GM18511 (cell line): Measurements from ENCODE around the gene ILRUN.
"Not testable (repeated sequence)": the region's sequence is repeated elsewhere in the genome, so short reads cannot be mapped to it uniquely, and the experiment has no call there.

Source experiments
- ATAC-seq: cut with Tn5 transposase; IDR thresholded peaks from one replicate; pipeline ENCODE4 v1.9.1; 2021; ENCODE audit warnings: mild to moderate bottlenecking, moderate library complexity; ENCODE audit not compliant: unreplicated experiment

ILRUN gene

GRCh38 chr6:34696739-34697543 is at the start of gene ILRUN:
Gene ILRUN, minus strand, starts transcription at chr6:34696767. Its CDS starts 164 bp downstream, at chr6:34696603.
- ATAC-seq: peak; percentile 81

- no peak for ATAC-seq
Measured at GRCh38 chr6:34745277-34746103, 48.9 kb upstream of the ILRUN start.

DNA sequence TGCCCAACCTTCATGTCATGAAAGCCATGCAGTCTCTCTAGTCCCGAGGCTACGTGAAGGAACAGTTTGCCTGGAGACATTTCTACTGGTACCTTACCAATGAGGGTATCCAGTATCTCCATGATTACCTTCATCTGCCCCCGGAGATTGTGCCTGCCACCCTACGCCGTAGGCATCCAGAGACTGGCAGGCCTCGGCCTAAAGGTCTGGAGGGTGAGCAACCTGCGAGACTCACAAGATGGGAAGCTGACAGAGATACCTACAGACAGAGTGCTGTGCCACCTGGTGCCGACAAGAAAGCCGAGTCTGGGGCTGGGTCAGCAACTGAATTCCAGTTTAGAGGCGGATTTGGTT is 47.7 kb upstream of the ILRUN start:
- ATAC-seq: not testable (repeated sequence)

GRCh38 chr6:34743625-34744293 is 47.2 kb upstream of the ILRUN start:
- ATAC-seq: no peak

- ATAC-seq: no peak
Measured at GRCh38 chr6:34742094-34742493, 45.5 kb upstream of the ILRUN start.

DNA sequence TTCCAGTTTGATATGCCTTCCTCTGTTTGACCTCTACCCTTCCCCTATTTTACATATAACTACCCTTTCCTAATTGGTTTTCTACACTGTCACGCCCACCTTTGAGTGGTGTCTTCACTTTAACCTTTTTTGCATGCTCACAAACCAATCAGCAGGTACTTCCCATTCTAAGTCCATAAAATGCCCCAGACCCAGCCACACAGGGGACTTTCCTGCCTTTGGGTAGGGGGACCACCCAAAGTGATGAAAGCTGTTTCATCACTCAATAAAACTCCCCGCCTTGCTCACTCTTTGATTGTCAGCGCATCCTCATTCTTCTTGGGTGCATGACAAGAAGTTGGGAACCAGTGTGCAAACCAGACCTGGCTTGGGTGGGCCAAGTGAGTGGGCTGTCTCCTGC is 40.3 kb upstream of the ILRUN start:
- no peak for ATAC-seq

GRCh38 chr6:34731393-34732060 is 35.0 kb upstream of the ILRUN start:
- no peak for ATAC-seq

DNA sequence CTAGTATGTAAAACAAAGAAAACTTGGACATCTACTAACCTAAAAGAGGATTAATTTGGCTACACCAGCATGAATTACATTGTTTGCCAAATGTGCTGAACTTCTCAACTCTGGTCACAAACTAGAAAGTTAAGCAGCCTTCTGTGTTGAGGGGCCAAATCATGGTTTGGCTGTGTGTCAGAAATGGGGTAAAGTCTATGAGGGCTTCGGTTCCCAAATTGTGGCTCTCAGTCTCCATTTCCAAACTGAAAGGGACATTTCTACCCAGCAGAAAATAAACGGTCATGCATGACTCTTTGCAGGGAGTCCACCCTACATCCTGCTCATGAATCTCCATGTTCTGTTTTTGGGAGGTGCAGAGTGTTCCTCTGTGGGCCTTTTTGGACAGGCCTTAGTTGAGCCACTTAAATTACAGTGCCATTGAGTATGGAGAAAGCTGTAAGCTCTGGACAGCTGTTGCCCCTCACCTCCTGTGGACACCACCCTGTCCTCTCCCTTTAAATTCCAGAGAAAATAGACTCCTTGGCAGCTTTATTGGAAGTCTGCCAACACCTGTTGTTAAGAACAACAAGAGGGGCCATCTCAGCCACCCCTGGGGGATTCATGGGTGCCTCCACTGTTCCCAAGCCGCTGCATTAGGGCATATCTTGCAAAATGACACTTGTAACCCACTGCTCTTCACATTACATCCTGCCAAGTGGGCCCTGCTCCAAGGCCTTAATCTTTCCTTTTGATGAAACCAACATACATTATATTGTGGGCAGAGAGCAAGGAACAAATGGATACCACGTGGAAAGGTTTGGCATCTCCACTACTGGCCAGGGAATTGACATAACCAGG is 33.3 kb upstream of the ILRUN start:
- no peak for ATAC-seq

DNA sequence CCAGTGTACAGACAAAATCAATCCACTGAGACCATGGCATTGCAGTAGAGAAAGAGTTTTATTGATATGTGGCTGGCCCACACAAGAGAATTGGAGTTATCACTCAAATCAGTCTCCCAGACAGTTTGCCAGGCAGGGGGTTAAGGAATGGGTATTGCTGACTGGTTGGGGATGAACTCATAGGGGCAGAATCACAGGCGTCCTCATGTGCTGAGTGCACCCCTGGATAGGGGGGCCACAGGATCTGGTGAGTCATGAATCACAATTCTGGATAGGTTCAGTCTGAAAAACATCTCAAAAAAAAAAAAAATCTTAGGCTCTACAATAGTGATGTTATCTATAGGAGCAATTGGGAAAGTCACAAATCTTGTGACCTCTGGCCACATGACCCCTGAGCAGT is 29.5 kb upstream of the ILRUN start:
- no peak for ATAC-seq

- no peak for ATAC-seq
Measured at GRCh38 chr6:34723203-34723602, 26.6 kb upstream of the ILRUN start.

DNA sequence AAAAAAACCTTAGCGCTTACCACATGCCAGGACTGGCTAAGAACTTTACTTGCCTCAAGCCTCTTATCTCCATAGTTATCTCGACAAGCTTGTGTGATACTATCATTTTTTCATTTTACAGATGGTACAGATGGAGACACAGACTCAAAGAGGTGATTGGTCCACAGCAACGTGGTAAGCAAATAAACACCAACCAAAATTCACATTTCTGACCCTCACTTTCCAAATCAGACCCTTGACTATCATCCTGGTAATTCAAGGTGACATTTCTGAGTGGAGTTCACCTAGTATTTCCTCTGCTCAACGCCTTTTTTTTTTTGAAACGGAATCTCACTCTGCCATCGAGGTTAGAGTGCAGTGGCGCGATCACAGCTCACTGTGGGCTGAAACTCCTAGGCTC is 25.9 kb upstream of the ILRUN start:
- ATAC-seq: no peak

DNA sequence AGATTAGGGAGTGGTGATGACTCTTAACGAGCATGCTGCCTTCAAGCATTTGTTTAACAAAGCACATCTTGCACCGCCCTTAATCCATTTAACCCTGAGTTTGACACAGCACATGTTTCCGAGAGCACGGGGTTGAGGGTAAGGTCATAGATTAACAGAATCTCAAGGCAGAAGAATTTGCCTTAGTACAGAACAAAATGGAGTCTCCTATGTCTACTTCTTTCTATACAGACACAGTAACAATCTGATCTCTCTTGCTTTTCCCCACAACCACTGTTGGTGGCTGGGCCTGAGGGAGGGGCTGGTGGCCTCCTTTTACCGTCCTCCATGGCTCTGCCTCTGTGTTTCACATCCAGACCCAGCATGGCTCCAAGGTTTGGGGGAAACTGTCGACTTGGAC is 23.6 kb upstream of the ILRUN start:
- not testable (repeated sequence) for ATAC-seq

DNA sequence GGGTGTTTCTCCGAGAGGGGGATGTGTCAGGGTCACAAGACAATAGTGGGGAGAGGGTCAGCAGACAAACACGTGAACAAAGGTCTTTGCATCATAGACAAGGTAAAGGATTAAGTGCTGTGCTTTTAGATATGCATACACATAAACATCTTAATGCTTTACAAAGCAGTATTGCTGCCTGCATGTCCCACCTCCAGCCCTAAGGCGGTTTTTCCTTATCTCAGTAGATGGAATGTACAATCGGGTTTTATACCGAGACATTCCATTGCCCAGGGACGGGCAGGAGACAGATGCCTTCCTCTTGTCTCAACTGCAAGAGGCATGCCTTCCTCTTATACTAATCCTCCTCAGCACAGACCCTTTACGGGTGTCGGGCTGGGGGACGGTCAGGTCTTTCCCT is 23.1 kb upstream of the ILRUN start:
- ATAC-seq: not testable (repeated sequence)

DNA sequence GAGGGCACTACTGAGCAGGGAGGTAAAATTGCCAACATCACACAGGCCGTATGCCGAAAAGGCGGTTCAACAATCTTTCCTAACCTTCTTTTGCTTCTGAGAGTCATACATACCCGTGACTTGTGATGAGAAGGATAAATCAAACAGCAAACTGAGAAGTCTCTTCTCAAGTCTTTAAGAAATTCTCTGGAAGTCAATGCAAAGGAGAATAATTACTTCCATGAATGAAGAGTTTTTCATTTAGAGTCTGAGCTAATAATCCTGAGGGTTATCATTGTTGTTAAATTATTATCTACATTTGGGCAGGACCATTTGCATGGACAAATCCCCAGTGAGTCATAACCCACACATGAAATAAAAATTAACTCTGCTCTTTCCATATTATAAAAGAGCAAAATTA is 22.4 kb upstream of the ILRUN start:
- no peak for ATAC-seq

GRCh38 chr6:34717466-34717865 is 20.9 kb upstream of the ILRUN start:
- no peak for ATAC-seq

GRCh38 chr6:34714663-34715062 is 18.1 kb upstream of the ILRUN start:
- no peak for ATAC-seq

GRCh38 chr6:34712881-34713280 is 16.3 kb upstream of the ILRUN start:
- ATAC-seq: not testable (repeated sequence)

DNA sequence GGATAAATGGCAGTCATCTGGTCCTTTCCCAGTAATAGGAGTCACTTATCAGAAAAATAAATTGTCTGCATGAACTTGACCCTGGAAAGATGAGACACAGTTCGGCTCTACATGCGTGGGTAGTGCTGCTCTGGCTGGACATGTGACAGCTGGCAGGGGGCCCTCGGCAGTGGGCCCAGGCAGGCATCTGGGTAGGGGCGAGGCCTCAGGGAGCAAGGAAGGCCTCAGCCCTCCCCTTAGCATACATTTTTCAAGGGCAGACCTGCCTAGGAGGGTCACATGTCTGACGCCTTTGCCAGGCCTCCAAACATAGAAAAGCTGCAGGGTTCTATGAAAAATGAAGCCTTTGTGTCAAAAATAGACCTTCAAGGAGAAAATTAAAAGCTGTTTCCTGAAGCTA is 12.8 kb upstream of the ILRUN start:
- no peak for ATAC-seq

DNA sequence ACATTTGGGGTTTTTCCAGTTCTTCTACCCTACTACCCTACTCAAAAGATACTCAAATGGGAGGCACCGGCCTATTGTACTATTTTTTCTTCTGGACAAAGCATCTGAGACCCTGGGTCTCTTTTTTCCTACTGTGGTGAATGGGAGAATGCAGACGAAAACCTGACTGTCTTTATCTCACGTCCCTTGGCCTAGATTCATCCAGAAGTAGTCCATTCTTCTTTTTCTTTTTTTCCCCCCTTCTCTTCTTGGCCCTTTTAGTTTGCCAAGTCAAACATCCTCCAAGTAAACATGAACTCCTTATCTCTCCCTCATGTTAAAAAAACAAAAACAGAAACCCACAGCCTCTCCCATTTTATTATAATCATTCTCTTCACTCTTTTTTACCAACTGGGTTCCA is 8.7 kb upstream of the ILRUN start:
- ATAC-seq: no peak

- ATAC-seq: no peak
Measured at GRCh38 chr6:34701199-34701598, 4.6 kb upstream of the ILRUN start.
